HFFc6 (cell line): ENCODE data around the gene TNFSF4. TPM values are rescaled to one million over a fixed set of nuclear protein-coding genes. Genes with fewer than 3 reads are reported as not detected.

Source experiments
- DNase-seq: peaks from one replicate; pipeline ENCODE4 v3.0.0-alpha.2; 2018
- H3K27ac Mint-ChIP-seq: 2 replicates; pipeline ENCODE4 v1.8.0; 2020; ENCODE audit warnings: mild to moderate bottlenecking, mixed read lengths
- H3K27me3 Mint-ChIP-seq: 2 replicates; pipeline ENCODE4 v1.8.0; 2021; ENCODE audit warnings: mild to moderate bottlenecking, moderate library complexity, mixed read lengths; ENCODE audit not compliant: insufficient read depth
- H3K36me3 Mint-ChIP-seq: 2 replicates; pipeline ENCODE4 v1.8.0; 2021; ENCODE audit warnings: low read depth, mixed read lengths
- H3K4me1 Mint-ChIP-seq: 2 replicates; pipeline ENCODE4 v1.8.0; 2020; ENCODE audit warnings: low read depth, mixed read lengths
- H3K4me3 Mint-ChIP-seq: 2 replicates; pipeline ENCODE4 v1.8.0; 2020; ENCODE audit warnings: mild to moderate bottlenecking, moderate library complexity, mixed read lengths
- H3K9me3 Mint-ChIP-seq: 2 replicates; pipeline ENCODE4 v1.8.0; 2020; ENCODE audit warnings: mild to moderate bottlenecking, mixed read lengths
- CTCF ChIP-seq: fragments of 200-600 bp; sonication (generic); IDR thresholded peaks from 2 replicates; pipeline ENCODE4 v1.5.0; 2021; ENCODE audit warnings: antibody characterized with exemption, mild to moderate bottlenecking
- total RNA-seq, 6 experiments: library from RNA; stranded (reverse); fragmentation: NEBNext Ultra II Directional; extraction: Animal tissue kit (Norgen Biotek cat#: 25700); gene quantifications; 2 replicates in 1 of 6; 3 replicates in 5 of 6; pipeline ENCODE4 v1.2.3, GENCODE V29; 2021

Gene TNFSF4
- total RNA-seq, 6 experiments from 2014 or later, result 0.68 to 2.0 (median 0.74) TPM

DNA sequence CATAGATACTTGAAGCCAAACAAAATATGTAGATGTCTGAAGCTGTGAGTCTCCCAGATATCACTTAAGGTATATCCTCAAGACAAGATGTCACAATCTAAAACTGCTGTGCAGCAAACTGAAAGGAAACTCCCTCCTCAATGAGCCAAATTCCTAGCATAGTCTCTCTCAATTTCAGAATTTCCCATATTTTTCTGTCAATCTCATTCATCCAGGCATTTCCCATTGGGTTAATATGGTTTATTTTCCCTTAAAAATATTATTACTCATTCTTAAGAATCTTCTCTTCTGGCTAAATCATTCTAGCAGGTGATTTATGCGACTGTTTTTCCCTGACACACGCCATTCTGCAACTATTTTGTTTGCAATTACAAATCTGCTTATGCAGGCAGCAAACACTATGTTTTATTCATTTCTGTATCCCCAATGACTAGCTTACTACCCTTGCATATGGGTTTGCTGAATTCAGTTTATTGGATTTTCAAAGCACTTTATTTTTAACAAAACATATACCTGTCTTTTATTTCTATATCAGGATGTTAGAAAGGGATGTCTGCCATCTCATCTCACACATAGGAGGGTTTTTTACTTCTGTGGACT lies 69.9 kb downstream of the TNFSF4 start:
- no peaks in the 10 kb centered on the region for H3K9me3 Mint-ChIP-seq
- no peaks in the 10 kb centered on the region for H3K36me3 Mint-ChIP-seq
- no peak for DNase-seq
- H3K4me1 Mint-ChIP-seq, result peaks cover 54% of the 10 kb centered on the region
- H3K27me3 Mint-ChIP-seq, result peaks cover 2% of the 10 kb centered on the region
- H3K4me3 Mint-ChIP-seq, result no peak overlapping the region
- H3K27ac Mint-ChIP-seq, result no peak overlapping the region
- TF ChIP-seq CTCF, result no peak

GRCh38 chr1:173134800-173135199 lies 72.3 kb downstream of the TNFSF4 start:
- Mint-ChIP-seq H3K36me3 (no peaks in the 10 kb centered on the region), H3K27me3 (peaks cover 2% of the 10 kb centered on the region), H3K4me1 (peaks cover 54% of the 10 kb centered on the region), H3K27ac (no peak overlapping the region), H3K9me3 (no peaks in the 10 kb centered on the region), H3K4me3 (no peak overlapping the region)
- DNase-seq, result no peak
- TF ChIP-seq CTCF, result no peak

GRCh38 chr1:173134029-173134428 lies 73.1 kb downstream of the TNFSF4 start:
- H3K27ac Mint-ChIP-seq, result no peak overlapping the region
- peaks cover 47% of the 10 kb centered on the region for H3K4me1 Mint-ChIP-seq
- DNase-seq, result peak; percentile 32
- H3K27me3 Mint-ChIP-seq, result no peaks in the 10 kb centered on the region
- H3K4me3 Mint-ChIP-seq, result no peak overlapping the region
- no peaks in the 10 kb centered on the region for H3K9me3 Mint-ChIP-seq
- TF ChIP-seq CTCF, result no peak
- no peaks in the 10 kb centered on the region for H3K36me3 Mint-ChIP-seq

Other genes with a start within 250 kb of the TNFSF4 start
- gene TNFSF18, start 156.4 kb downstream of the TNFSF4 start, total RNA-seq, result under 1 TPM in 5 of 6 experiments, not detected in 1; 0.09 to 0.17 (median 0.12) TPM